ENCODE data around the gene TNFRSF8.

DNA sequence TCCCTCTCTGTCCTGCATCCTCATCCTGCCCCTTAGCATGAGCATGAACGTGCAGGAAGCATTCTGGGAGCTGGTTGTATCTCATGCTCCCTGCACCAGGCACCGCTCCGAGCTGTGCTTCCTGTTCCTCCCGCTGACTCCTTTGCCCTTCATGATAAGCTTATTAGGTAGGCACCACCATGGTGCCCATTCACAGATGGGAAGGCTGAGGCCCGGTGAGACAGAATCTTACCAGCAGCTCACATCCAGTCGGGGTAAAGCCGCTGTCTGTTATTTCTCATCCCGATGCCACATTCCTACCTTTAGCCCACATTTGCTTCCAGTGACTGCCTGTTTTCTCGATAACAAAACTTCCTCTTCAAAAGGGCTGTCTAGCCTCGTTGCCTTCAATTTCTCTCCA is 36.5 kb upstream of the TNFRSF8 start:
- TF ChIP-seq, protein P1, sequence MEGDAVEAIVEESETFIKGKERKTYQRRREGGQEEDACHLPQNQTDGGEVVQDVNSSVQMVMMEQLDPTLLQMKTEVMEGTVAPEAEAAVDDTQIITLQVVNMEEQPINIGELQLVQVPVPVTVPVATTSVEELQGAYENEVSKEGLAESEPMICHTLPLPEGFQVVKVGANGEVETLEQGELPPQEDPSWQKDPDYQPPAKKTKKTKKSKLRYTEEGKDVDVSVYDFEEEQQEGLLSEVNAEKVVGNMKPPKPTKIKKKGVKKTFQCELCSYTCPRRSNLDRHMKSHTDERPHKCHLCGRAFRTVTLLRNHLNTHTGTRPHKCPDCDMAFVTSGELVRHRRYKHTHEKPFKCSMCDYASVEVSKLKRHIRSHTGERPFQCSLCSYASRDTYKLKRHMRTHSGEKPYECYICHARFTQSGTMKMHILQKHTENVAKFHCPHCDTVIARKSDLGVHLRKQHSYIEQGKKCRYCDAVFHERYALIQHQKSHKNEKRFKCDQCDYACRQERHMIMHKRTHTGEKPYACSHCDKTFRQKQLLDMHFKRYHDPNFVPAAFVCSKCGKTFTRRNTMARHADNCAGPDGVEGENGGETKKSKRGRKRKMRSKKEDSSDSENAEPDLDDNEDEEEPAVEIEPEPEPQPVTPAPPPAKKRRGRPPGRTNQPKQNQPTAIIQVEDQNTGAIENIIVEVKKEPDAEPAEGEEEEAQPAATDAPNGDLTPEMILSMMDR (optimal IDR thresholded peaks at IDR 0.05 in 1 of 3, IDR thresholded peaks at IDR 0.05 in 1 of 3, conservative IDR thresholded peaks at IDR 0.05 in 1 of 3; ENCODE audit: extremely low read depth in 1 of 3, insufficient read depth in 2 of 3, low read length in 3 of 3), result no peak
- no peak for TF ChIP-seq EZH2 (IDR thresholded peaks at IDR 0.05; ENCODE audit: low read length)

Measured in keratinocyte (primary cell).